HL-60 (cell line): Measurements from ENCODE around the gene ZBTB12.

ENCODE experiments used
- DNase-seq, 2 experiments: peaks; one replicate each; pipeline ENCODE4 v3.0.0-alpha.2; 2010 to 2020; ENCODE audit warnings: low read depth in 1 of 2, low spot score in 1 of 2
- H3K27ac ChIP-seq: fragments of 250-450 bp; sonication (Bioruptor Pico); replicated peaks from 2 replicates; pipeline ENCODE4 v1.5.1; 2020; ENCODE audit warnings: mild to moderate bottlenecking, moderate library complexity
- H3K27me3 ChIP-seq: fragments of 250-450 bp; sonication (Bioruptor Pico); 2 replicates; pipeline ENCODE4 v1.5.1; 2021; ENCODE audit warnings: mild to moderate bottlenecking, moderate library complexity; ENCODE audit not compliant: insufficient read depth, poor library complexity, severe bottlenecking
- H3K4me3 ChIP-seq: replicated peaks from 2 replicates; pipeline ENCODE4 v1.5.1; 2011; ENCODE audit warnings: mild to moderate bottlenecking, control low read depth, low read length; ENCODE audit not compliant: insufficient read depth
- GABPA ChIP-seq: IDR thresholded peaks from 2 replicates; pipeline ENCODE4 v1.6.1; 2012; ENCODE audit warnings: low read depth
- POLR2AphosphoS5 ChIP-seq: IDR thresholded peaks from 2 replicates; pipeline ENCODE4 v1.6.1; 2012; ENCODE audit warnings: low read depth
- SPI1 ChIP-seq: IDR thresholded peaks from 2 replicates; pipeline ENCODE4 v1.6.1; 2012; ENCODE audit warnings: low read depth, mild to moderate bottlenecking, borderline replicate concordance
- TF ChIP-seq, protein P1 (sequence below): IDR thresholded peaks from one replicate; pipeline ENCODE4 v1.5.1; 2011; ENCODE audit warnings: low read length, control low read depth, inconsistent platforms; ENCODE audit not compliant: insufficient read depth
- TF ChIP-seq, protein P2 (sequence below): IDR thresholded peaks from 2 replicates; pipeline ENCODE4 v1.6.1; 2012; ENCODE audit warnings: low read depth; ENCODE audit not compliant: insufficient replicate concordance

ZBTB12 gene

GRCh38 chr6:31948306-31948705, 46.4 kb upstream of the ZBTB12 start:
- Histone ChIP-seq H3K27ac (no peak overlapping the region), H3K4me3 (no peak overlapping the region), H3K27me3 (peaks cover 2% of the 10 kb centered on the region)
- DNase-seq = no peak
- TF ChIP-seq POLR2AphosphoS5 (no peak), SPI1 (no peak), GABPA (no peak)
- TF ChIP-seq, protein P1, sequence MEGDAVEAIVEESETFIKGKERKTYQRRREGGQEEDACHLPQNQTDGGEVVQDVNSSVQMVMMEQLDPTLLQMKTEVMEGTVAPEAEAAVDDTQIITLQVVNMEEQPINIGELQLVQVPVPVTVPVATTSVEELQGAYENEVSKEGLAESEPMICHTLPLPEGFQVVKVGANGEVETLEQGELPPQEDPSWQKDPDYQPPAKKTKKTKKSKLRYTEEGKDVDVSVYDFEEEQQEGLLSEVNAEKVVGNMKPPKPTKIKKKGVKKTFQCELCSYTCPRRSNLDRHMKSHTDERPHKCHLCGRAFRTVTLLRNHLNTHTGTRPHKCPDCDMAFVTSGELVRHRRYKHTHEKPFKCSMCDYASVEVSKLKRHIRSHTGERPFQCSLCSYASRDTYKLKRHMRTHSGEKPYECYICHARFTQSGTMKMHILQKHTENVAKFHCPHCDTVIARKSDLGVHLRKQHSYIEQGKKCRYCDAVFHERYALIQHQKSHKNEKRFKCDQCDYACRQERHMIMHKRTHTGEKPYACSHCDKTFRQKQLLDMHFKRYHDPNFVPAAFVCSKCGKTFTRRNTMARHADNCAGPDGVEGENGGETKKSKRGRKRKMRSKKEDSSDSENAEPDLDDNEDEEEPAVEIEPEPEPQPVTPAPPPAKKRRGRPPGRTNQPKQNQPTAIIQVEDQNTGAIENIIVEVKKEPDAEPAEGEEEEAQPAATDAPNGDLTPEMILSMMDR = no peak
- TF ChIP-seq, protein P2, sequence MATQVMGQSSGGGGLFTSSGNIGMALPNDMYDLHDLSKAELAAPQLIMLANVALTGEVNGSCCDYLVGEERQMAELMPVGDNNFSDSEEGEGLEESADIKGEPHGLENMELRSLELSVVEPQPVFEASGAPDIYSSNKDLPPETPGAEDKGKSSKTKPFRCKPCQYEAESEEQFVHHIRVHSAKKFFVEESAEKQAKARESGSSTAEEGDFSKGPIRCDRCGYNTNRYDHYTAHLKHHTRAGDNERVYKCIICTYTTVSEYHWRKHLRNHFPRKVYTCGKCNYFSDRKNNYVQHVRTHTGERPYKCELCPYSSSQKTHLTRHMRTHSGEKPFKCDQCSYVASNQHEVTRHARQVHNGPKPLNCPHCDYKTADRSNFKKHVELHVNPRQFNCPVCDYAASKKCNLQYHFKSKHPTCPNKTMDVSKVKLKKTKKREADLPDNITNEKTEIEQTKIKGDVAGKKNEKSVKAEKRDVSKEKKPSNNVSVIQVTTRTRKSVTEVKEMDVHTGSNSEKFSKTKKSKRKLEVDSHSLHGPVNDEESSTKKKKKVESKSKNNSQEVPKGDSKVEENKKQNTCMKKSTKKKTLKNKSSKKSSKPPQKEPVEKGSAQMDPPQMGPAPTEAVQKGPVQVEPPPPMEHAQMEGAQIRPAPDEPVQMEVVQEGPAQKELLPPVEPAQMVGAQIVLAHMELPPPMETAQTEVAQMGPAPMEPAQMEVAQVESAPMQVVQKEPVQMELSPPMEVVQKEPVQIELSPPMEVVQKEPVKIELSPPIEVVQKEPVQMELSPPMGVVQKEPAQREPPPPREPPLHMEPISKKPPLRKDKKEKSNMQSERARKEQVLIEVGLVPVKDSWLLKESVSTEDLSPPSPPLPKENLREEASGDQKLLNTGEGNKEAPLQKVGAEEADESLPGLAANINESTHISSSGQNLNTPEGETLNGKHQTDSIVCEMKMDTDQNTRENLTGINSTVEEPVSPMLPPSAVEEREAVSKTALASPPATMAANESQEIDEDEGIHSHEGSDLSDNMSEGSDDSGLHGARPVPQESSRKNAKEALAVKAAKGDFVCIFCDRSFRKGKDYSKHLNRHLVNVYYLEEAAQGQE = no peak

DNA sequence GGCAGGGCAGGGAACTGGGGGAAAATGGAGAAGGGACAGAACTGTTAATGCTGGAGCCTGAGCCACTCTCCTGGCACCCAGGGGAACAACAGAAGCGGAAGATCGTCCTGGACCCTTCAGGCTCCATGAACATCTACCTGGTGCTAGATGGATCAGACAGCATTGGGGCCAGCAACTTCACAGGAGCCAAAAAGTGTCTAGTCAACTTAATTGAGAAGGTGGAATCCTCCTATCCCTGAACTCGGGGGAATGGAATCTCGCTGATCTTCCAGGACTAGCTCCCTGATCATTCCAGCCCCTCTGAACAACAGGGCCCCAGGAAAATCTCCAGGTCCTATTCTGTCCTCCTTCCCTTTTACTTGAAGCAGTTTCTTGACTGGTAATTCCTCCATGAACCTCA, 46.0 kb upstream of the ZBTB12 start:
- TF ChIP-seq, protein P2 = no peak
- no peak for TF ChIP-seq SPI1
- Histone ChIP-seq H3K4me3 (no peak overlapping the region), H3K27me3 (peaks cover 4% of the 10 kb centered on the region), H3K27ac (no peak overlapping the region)
- DNase-seq = no peak

- H3K27ac ChIP-seq = no peak overlapping the region
- H3K27me3 ChIP-seq = peaks cover 4% of the 10 kb centered on the region
- no peak overlapping the region for H3K4me3 ChIP-seq
- TF ChIP-seq POLR2AphosphoS5 (no peak), SPI1 (no peak), GABPA (no peak)
- TF ChIP-seq, protein P1 = no peak
- TF ChIP-seq, protein P2 = no peak
- DNase-seq = no peak
Measured at GRCh38 chr6:31947070-31947675, 45.3 kb upstream of the ZBTB12 start.
